Erythroblast (primary cell): ENCODE measurements around the gene WIPF1.

Experiments used
- DNase-seq, 2 experiments: peaks; one replicate each; lab custom pipeline; 2025; lab: John Stamatoyannopoulos, UW
- GATA1 ChIP-seq: IDR thresholded peaks from 2 replicates; pipeline ENCODE4 v1.6.1; 2011; ENCODE audit warnings: low read depth, mild to moderate bottlenecking, control low read depth, low read length, moderate library complexity
- POLR2A ChIP-seq: IDR thresholded peaks from 2 replicates; pipeline ENCODE4 v1.6.1; 2011; ENCODE audit warnings: mild to moderate bottlenecking, low read length

WIPF1 gene

GRCh38 chr2:174580951-174581350 is 16.7 kb downstream of the WIPF1 start:
- no peak for DNase-seq
- no peak for TF ChIP-seq GATA1
- TF ChIP-seq POLR2A: no peak

- DNase-seq: peak; percentile 25 to 34
- TF ChIP-seq GATA1: no peak
Measured at GRCh38 chr2:174577967-174578589, 19.5 kb downstream of the WIPF1 start.

GRCh38 chr2:174575124-174575776 is 22.4 kb downstream of the WIPF1 start:
- no peak for DNase-seq
- no peak for TF ChIP-seq POLR2A

GRCh38 chr2:174574657-174575056 is 22.9 kb downstream of the WIPF1 start:
- TF ChIP-seq GATA1 (no peak), POLR2A (no peak)
- DNase-seq: no peak

- no peak for TF ChIP-seq POLR2A
- TF ChIP-seq GATA1: no peak
- no peak for DNase-seq
Measured at GRCh38 chr2:174573621-174574081, 24.0 kb downstream of the WIPF1 start.

- no peak for TF ChIP-seq GATA1
- no peak for TF ChIP-seq POLR2A
- no peak for DNase-seq
Measured at GRCh38 chr2:174572556-174572955, 25.0 kb downstream of the WIPF1 start.

GRCh38 chr2:174571669-174572323 is 25.8 kb downstream of the WIPF1 start:
- DNase-seq: no peak
- TF ChIP-seq POLR2A: no peak

- no peak for TF ChIP-seq POLR2A
- no peak for TF ChIP-seq GATA1
- DNase-seq: no peak
Measured at GRCh38 chr2:174570318-174570958, 27.2 kb downstream of the WIPF1 start.

- TF ChIP-seq POLR2A (no peak), GATA1 (no peak)
Measured at GRCh38 chr2:174569678-174570077, 27.9 kb downstream of the WIPF1 start.

GRCh38 chr2:174568425-174568824 is 29.2 kb downstream of the WIPF1 start:
- no peak for DNase-seq
- TF ChIP-seq GATA1 (no peak), POLR2A (no peak)

More at GRCh38 chr2:174569678-174570077, 27.9 kb downstream of the WIPF1 start:
- DNase-seq: no peak

- TF ChIP-seq GATA1 (no peak), POLR2A (no peak)
- DNase-seq: no peak
Measured at GRCh38 chr2:174566871-174567270, 30.7 kb downstream of the WIPF1 start.

- TF ChIP-seq POLR2A: no peak
- TF ChIP-seq GATA1: no peak
- no peak for DNase-seq
Measured at GRCh38 chr2:174563530-174564282, 33.9 kb downstream of the WIPF1 start.

- TF ChIP-seq GATA1: no peak
- TF ChIP-seq POLR2A: no peak
- no peak for DNase-seq
Measured at GRCh38 chr2:174561972-174562370, 35.6 kb downstream of the WIPF1 start.
